Duodenal mucosa (tissue), 2 donors: ENCODE measurements around the gene PLAAT4.

Source experiments
- H3K27ac ChIP-seq: one replicate; pipeline ENCODE4 v1.7.0; 2013; ENCODE audit warnings: low read depth, low read length
- H3K27me3 ChIP-seq, 2 donors: one replicate each; pipeline ENCODE4 v1.7.0; 2013; ENCODE audit warnings: low read length in 2 of 2, control low read depth in 1 of 2; ENCODE audit not compliant: insufficient read depth in 2 of 2, control insufficient read depth in 1 of 2
- H3K36me3 ChIP-seq, 2 donors: one replicate each; pipeline ENCODE4 v1.7.0; 2013; ENCODE audit warnings: low read length in 2 of 2, control low read depth in 1 of 2; ENCODE audit not compliant: insufficient read depth in 2 of 2, control insufficient read depth in 1 of 2
- H3K4me1 ChIP-seq, 2 donors: one replicate each; pipeline ENCODE4 v1.7.0; 2013; ENCODE audit warnings: low read length in 2 of 2, control low read depth in 1 of 2; ENCODE audit not compliant: insufficient read depth in 2 of 2, control insufficient read depth in 1 of 2
- H3K4me3 ChIP-seq, 2 donors: one replicate each; pipeline ENCODE4 v1.7.0; 2013; ENCODE audit warnings: low read length in 2 of 2, low read depth in 1 of 2
- H3K9ac ChIP-seq, 2 donors: one replicate each; pipeline ENCODE4 v1.7.0; 2013; ENCODE audit warnings: low read length in 2 of 2, low read depth in 1 of 2
- H3K9me3 ChIP-seq, 2 donors: one replicate each; pipeline ENCODE4 v1.7.0; 2013; ENCODE audit warnings: low read length in 2 of 2, control low read depth in 1 of 2; ENCODE audit not compliant: control insufficient read depth in 1 of 2

Gene PLAAT4

DNA sequence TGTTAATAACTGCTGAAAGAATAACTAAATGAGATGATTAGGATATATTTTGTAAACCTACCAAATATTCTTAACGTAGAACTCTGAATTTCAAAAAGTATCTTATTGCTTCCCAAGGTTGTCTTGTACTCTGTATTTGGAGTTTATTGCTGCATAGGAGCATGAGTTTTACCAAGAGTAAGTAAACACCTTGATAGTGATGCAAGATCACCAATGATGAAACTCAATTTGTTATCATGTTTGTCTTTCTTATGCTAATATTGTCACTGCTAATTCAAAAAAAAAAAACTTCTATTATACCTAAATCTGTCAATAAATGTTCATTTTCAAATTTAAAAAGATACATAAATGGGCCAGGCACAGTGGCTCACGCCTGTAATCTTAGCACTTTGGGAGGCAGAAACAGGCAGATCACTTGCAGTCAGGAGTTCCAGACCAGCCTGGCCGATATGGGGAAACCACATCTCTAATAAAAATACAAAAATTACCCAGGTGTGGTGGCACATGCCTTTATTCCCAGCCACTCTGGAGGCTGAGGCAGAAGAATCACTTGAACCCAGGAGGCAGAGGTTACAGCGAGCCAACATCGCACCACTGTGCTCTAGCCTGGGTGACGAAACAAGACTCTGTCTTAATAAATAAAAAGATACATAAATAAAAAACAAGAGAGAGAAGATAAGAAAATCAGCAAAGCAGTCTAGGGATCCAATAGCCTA is 50.0 kb downstream of the PLAAT4 start:
- Histone ChIP-seq H3K27me3 (no peaks in the 10 kb centered on the region), H3K36me3 (peaks cover 0 to 4% of the 10 kb centered on the region in 2 donors), H3K9ac (no peak overlapping the region), H3K9me3 (no peaks in the 10 kb centered on the region), H3K4me1 (no peaks in the 10 kb centered on the region), H3K4me3 (no peak overlapping the region), H3K27ac (no peak overlapping the region)

DNA sequence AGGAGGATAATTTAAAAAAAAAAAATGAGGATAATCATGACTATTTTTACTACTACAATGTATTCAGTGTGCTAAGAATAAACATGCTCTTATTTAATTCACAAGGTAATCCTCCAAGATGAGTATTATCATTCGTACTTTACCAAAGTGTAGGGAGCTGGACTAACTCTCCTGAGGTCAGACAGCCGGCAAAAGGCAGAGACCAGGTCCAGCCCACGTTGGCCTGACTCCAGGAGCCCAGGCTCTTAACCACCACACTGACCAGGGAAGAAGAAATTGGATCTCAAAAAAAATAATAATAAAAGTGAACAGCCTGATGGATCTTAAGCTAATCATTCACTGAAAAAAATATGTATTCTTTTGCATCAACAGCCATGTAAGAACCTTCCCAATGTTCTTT is 52.4 kb downstream of the PLAAT4 start:
- Histone ChIP-seq H3K36me3 (no peaks in the 10 kb centered on the region), H3K27ac (no peak overlapping the region), H3K4me1 (no peaks in the 10 kb centered on the region), H3K27me3 (no peaks in the 10 kb centered on the region), H3K9me3 (no peaks in the 10 kb centered on the region), H3K9ac (no peak overlapping the region), H3K4me3 (no peak overlapping the region)

DNA sequence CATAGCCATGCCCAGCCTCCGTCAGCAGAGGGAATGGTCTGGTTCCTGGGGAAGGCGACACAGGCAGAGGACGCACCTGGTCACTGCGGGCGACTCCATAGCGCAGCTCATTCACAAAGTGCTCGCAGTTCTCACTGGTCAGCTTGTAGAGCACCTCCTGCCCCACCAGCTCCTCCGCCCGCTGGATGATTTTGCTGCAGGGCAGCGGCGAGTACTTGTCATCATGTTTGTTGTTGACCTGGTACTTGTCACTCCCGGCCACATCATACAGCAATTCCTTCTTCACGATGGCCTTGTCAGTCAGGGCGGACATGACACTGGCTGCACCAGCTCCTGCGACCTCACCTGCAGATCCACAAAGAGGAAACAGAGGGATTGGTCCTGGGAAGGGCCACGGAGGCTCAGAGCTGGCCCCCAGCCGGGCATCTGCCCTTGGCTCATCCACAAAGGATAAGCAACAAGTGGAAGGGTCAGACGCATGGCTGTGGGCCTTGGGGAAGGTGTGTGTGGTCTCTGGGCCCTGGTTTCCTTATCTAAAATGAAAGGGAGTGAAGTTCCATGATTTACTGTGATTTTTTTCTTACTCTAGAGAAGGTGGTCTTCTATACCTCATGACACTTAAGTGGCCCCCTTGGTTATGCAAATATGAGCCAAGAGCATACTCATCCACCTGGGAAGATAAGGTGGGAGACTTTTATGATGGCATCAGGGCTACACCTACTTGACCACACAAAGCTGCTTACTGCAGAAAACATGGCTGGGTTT is 53.6 kb downstream of the PLAAT4 start:
- no peaks in the 10 kb centered on the region for H3K36me3 ChIP-seq
- H3K4me3 ChIP-seq = no peak overlapping the region
- H3K27me3 ChIP-seq = no peaks in the 10 kb centered on the region
- H3K27ac ChIP-seq = no peak overlapping the region
- no peak overlapping the region for H3K9ac ChIP-seq
- no peaks in the 10 kb centered on the region for H3K4me1 ChIP-seq
- no peaks in the 10 kb centered on the region for H3K9me3 ChIP-seq

- Histone ChIP-seq H3K4me3 (no peak overlapping the region), H3K36me3 (peaks cover 0 to 4% of the 10 kb centered on the region in 2 donors), H3K9me3 (no peaks in the 10 kb centered on the region), H3K27me3 (no peaks in the 10 kb centered on the region), H3K4me1 (no peaks in the 10 kb centered on the region), H3K27ac (no peak overlapping the region), H3K9ac (no peak overlapping the region)
Observed at GRCh38 chr11:63592975-63593395, 56.4 kb downstream of the PLAAT4 start.

DNA sequence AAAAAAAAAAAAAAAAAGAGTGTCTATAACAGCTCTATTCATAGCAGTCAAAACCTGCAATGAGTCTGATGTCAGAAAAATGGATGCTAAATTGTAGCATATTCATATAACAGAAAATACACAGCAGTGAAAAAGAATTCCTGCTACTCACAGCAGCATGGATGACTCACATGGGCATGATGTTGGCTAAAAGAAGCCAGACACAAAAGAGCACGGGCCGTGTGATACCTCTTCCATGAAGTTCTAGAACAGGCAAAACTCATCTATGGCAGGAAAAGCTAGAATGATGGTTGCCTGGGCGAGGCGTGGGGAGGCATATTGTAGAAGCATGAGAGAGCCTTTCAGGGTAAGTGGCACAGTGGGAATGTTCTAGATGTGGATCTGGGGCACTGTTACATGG is 58.7 kb downstream of the PLAAT4 start:
- no peak overlapping the region for H3K4me3 ChIP-seq
- no peak overlapping the region for H3K9ac ChIP-seq
- no peaks in the 10 kb centered on the region for H3K27me3 ChIP-seq
- H3K36me3 ChIP-seq = peaks cover 0 to 4% of the 10 kb centered on the region in 2 donors
- no peaks in the 10 kb centered on the region for H3K9me3 ChIP-seq
- H3K27ac ChIP-seq = no peak overlapping the region
- no peaks in the 10 kb centered on the region for H3K4me1 ChIP-seq
